Measurements from ENCODE around the gene JTB.
A peak's percentile ranks its signal among the peaks of the same experiment; 100 is the strongest.

Gene JTB

DNA sequence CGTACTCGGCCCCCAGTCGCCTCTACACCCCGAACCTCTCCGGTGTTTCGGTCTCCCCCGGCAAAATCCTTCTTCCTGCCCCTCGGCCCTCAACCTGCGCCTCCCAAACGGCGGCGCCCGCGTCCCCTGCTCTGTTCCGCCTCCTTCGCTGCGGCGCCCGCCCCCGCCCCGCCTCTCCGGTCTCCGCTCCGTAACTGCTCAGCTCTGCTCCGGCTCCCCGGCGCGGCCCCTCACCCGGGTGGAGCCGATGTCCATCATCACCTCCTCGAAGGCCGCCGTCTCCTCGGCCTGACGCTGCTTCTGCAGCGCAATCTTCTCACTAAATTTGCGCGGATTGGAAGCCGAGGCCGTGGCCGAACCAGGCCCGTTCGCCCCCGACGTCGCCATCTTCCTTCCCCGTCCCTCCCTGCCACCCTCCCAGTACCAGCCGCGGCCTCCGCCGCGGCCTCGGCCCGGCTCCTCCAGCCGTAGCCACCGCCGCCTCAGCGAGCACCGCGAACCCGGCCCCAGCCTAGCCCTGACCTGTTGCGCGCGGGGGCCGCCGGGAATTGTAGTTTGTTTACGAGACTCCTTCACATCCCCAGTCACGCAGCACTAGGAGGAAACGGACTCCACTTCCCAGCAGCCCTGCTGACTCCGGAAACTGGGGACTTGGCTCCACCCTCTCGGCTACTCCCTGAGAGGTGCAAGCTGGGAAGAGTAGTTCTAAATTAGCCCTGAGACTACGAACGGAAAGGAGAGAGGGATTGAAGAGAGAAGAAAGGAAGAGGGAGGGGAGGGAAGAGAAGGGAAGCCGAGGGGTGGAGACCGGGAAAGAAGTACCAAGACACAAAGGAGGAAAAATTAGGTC, 19.1 kb downstream of the JTB start, which contains the start of gene CRTC2:
CRTC2 (minus strand) TSS at position 502 of the 850 bp plus-strand sequence; CDS start at position 387, 115 bp downstream.
- intact Hi-C loops (cut with DNase I) = loop anchor here (1.0 kb wide), 1 partner anchor 12 kb away; the partner anchor contains the start of gene DENND4B
- peak; percentile 98 to 100 (median 99) for DNase-seq

DNA sequence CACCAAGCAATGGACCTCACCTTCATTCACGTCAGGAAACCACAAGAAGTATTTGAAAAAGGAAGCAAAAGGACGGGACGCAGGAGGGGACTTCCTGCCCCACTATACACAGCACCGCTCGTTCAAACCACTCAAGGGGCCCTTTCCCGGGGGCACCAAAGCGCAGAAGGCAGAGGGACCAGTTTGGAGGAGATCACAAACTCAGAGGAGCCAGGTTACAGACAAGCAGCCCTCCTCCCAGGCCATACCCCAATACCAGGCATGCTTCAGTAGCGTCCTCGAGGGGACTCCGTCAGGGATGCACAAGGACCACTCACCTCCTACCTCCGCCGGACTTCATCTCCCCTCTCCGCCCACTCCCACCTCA, 19.7 kb downstream of the JTB start:
- intact Hi-C loops (cut with DNase I) = loop anchor here (1.0 kb wide), 1 partner anchor 11 kb away; the partner anchor contains the start of gene DENND4B
- DNase-seq = no peak

DNA sequence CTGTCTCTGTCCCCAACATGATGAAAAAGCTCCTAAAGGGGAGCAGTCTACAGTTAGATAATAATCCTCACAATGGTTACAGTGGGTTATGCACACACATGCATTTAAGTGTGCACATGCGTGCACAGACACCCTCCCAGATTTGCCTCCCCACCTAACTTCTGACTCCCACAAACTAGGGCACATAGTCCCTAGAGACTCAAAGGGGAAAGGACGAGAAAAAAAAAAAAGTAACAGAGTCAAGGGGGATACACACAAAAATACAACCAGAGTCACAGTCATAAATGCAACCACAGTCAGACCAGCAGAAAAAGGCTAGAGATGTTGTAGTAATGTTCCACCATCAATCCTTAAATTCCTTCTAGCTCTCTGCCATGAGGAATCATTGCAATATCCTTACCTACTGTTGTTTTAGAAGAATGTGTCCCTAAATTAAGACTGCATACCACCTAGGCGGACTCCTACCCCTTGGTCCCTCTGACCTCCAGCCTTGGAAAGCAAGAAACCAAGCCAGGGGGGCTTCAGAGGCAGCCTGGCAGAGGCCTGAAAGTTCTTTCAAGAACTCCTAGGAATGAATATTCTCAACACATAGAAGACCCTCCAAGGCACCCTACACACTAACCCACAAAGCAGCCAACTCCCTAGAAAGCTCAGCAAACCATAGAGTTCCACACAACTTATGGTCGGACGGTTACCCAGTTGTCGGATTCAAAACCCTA, 20.3 kb downstream of the JTB start:
- intact Hi-C loops (cut with DNase I) = no loop called here

DNA sequence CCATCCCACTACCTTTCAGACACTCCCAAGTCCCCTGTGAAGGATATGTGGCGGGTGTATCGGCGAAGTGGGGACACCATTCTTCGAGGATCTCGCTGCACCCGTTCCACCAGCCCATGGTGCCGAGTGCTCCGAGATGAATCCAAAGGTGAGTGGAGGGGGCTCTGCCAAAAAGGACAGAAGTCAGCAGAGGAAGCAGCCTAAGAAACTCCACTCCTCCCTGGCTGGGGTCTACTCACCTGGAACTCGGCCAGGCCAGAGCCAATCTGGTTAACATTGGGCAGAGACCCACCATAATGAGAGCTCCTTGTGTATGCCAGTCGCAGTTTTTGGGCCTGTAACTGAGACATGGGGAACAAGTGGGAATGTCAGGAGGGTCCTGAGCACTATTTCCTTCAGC, 22.6 kb downstream of the JTB start:
- intact Hi-C loops (cut with DNase I) = no loop called here
- DNase-seq = no peak

More for the DNA sequence above, 20.3 kb downstream of the JTB start:
- no peak for DNase-seq

DNA sequence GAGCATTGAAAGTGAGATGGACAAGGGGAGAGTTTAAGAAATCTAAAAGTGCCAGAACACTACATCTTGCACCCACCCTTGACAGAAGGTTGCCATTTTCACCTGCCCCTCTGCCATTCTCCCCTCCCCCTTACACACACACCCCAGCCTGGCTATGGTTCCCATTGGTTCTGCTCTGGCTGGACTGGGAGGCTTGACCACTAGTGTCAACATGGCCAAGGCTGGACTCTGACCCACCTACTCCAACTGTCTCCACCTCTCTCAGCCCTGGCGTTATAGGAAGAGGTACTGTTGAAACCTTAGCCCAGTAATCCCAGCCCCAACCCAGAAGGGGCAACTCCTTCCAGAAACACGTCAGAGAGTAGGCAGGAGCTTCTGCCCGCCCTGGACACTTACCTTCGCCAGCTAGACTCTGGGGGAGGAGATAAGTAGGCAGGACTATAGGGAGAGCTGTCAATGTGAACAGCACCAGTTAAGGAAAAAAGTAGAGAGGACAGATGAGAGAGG, 23.6 kb downstream of the JTB start:
- intact Hi-C loops (cut with DNase I) = no loop called here

GRCh38 chr1:153951801-153952200, 25.7 kb downstream of the JTB start:
- DNase-seq = no peak
- intact Hi-C loops (cut with DNase I) = no loop called here

More for the DNA sequence above, 23.6 kb downstream of the JTB start:
- DNase-seq = no peak

- intact Hi-C loops (cut with DNase I) = no loop called here
- DNase-seq = no peak
Observed at GRCh38 chr1:153951183-153951582, 26.3 kb downstream of the JTB start.

DNA sequence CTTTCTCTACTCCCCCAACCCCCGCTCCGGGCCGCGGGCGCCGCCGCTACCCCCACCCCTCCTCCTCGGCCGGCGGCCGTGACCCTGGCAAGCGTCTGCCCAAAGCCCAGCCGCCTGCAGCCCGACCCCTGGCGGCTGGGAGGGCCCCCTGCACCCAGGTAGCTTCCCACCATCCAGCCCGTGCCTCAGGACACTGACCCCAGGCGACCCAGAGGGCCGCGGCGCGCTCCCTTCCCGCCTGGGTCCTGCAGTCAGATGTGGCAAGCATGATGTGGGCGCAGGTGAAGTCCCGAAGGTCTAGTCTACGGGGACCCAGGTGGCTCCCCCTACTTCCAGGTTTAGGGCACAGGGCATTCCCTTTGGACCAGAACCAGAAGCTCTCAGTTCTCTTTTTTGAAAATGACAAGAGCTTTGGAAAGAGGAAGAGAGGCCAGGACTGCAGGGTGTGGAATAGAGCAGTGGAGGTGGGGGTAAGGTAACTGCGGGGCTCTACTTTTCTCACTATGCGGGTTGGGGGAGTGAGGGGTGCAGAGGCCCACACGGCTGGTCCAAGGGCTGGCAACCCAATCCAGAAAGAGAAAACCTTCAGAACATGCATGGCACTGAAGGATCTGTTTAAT, 30.7 kb downstream of the JTB start, which contains the start of gene DENND4B:
DENND4B (minus strand) TSS at position 97 of the 620 bp plus-strand sequence. CDS start 2,344 bp downstream, outside the sequence.
- intact Hi-C loops (cut with DNase I) = loop anchor here (1.0 to 2.0 kb wide), 3 partner anchors 12 to 150 kb away; partner anchors contain the start of gene CRTC2

DNA sequence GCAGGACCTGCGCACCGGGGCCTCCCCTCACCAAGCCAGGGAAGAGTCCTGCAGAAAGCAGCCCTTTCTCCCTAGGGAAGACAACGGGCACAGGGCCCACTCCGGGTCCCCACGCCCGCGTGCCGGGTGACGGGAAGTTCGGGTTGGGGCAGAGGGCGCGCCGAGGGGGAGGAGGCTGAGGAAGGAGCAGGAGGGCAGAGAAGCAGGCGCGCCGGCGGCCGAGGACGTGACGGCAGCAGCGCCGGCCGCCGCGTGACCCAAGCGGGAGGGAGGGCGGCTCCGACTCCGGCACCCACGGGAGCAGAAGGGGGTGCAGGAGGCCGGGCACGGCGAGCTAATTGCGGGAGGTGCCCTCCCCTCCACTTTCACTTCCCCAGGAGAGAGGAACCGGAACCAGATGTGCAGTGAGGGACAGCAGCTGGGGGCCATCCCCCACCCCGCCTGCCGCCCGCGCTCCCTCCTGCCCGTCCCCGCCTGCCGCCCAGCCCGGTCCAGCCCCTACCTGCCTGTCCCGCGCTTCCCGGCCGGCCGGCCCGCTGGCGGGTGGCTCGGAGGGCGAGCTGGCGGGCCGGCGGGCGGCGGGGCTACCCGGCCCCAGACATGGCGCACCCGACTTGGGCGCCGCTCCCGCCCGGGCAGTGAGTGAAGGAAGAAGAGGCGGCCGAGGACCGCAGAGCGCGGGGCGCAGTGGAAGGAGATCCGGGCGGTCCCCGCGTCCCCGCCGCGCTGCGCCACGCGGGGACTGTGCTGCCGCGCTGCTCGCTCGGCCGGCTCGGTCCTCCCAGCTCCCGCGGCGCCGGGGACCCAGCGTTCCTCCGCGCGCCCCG, 31.5 kb downstream of the JTB start:
- DNase-seq = peak; percentile 63 to 97 (median 80)
- intact Hi-C loops (cut with DNase I) = loop anchor here (1.0 to 2.0 kb wide), 3 partner anchors 12 to 149 kb away; partner anchors contain the start of gene CRTC2

More for the DNA sequence above, 30.7 kb downstream of the JTB start, which contains the start of gene DENND4B:
- peak; percentile 66 to 97 (median 78) for DNase-seq

DNA sequence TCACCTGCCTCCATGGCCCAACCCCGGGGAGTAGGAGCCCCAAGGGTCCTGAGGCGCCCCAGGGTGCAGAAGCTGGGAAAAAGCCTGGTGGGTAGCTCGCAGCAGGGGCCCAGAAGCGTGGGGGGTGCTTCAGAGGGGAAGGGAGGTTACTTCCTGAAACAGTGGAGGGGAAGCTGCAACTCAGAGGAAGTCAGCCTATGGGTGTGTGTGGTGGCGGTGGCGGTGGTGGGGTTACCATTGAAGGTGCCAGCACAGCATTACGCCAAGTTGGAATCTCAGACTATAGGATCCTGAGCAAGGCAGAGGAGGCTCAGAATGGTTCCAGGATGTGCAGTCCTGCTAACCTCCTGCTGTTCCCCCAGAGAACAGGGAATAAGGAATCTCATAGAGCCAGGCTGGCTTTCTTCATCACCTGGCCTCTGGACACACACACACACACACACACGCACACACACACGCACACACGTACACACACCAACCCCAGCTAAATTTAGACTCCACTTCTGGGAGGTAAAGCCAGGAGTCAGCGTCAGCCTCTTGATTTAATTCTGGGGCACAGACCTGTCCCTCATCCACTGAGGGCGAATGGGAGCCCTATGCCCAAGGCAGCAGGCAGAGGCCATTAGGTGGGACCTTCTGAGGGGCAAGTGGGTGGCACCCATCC, 32.2 kb downstream of the JTB start:
- intact Hi-C loops (cut with DNase I) = no loop called here
- DNase-seq = peak in 2 of 10 donors; percentile 73 to 80

GRCh38 chr1:153944827-153945117, 32.7 kb downstream of the JTB start:
- intact Hi-C loops (cut with DNase I) = no loop called here
- no peak for DNase-seq

GRCh38 chr1:153944005-153944826, 33.3 kb downstream of the JTB start:
- DNase-seq = peak in 2 of 10 donors; percentile 70 to 72

GRCh38 chr1:153942766-153943549, 34.5 kb downstream of the JTB start:
- intact Hi-C loops (cut with DNase I) = no loop called here
- peak in 1 of 10 donors; percentile 78 for DNase-seq

More at GRCh38 chr1:153944005-153944826, 33.3 kb downstream of the JTB start:
- intact Hi-C loops (cut with DNase I) = no loop called here

GRCh38 chr1:153941826-153942725, 35.4 kb downstream of the JTB start:
- intact Hi-C loops (cut with DNase I) = no loop called here
- DNase-seq = peak in 1 of 10 donors; percentile 77

- intact Hi-C loops (cut with DNase I) = no loop called here
- DNase-seq = peak in 2 of 10 donors; percentile 52 to 83
Observed at GRCh38 chr1:153940756-153941155, 36.7 kb downstream of the JTB start.

GRCh38 chr1:153939476-153939875, 38.0 kb downstream of the JTB start:
- peak in 1 of 10 donors; percentile 69 for DNase-seq
- intact Hi-C loops (cut with DNase I) = no loop called here
